GM11168 (cell line): ENCODE data around the gene ITPRID1.

Experiments
- in situ Hi-C: fragments of 300-500 bp; cut with MboI; formaldehyde crosslinking; loops from one replicate; pipeline ENCODE4 v1.12.0; 2022; ENCODE audit warnings: low sequenced_read_pairs; ENCODE audit not compliant: unreplicated experiment

ITPRID1 gene

GRCh38 chr7:31688996-31689395, 175.1 kb downstream of the ITPRID1 start:
- in situ Hi-C loops: no loop called here

GRCh38 chr7:31690935-31691334, 177.0 kb downstream of the ITPRID1 start:
- in situ Hi-C loops: no loop called here

DNA sequence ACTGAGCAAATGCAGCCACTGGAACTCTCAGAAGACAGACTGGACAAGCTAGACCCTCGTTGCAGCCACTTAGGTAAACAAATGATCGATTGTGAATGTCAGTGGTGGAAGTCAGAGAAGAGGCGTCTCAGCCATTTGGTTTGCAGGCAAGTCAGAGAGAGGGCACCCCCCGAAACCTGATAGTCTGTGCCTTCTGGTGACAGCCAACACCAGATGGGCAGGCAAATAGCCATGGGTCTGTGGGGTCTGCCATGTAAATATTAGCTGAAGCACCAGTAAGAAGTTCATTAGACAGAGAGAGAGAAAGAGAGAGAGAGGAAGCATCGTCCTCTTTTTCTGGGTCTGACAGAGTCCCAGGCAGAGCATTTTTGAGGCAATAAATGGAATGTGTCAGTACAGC, 178.6 kb downstream of the ITPRID1 start:
- in situ Hi-C loops: no loop called here

DNA sequence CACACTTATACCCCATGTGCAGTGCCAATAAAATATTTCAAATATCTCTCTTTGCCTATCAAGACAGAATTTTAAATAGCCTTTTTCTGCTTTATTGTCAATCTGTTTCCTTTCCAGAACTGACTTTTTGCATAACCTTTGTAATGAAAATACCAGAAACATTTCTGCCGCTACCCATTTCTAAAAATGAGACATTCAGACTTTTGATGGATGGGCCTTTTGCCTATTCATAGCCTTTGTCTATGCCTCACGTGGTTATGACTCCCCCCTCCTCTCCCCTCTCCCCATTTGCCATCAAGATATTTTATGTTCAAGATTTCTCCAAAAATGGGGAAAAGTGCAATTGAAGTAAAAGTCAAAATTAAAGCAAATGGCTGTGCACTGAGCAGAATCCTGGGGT, 179.0 kb downstream of the ITPRID1 start:
- in situ Hi-C loops: no loop called here

DNA sequence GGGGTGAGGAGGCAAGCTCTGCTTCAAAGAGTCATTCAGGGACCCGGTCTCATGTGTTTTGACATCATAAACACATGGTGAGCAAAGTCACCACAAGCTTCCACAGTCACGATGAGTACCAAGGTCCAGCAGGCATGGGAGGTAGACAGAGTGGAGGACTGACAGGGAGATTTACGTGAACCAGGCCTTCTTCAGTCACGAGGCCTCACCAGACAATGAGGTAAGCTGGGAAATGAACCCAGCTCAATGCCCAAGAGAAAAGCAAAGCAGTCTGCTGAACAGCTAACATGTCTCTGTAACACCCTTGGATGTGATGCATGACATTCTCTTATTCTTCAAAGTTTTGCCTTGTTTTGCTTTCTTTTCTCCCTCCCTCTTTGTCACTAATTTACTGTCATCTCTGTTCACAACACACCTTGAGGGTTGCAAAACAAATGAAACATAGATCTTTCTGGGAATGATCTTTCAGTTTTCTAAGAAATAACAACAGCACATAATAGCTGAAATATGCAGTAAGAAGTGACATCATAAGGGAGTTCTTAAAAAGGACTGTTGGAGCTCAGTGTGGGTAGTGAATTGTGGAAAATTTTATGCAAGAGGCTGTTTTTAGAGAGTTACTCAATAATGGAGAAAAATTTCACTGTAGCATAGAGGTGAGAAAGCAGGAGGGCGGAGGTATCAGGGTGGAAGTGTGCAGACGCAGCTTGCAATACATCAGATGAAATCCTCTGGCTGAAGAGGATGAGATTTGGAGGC, 182.1 kb downstream of the ITPRID1 start:
- in situ Hi-C loops: no loop called here

- in situ Hi-C loops: no loop called here
Measured at GRCh38 chr7:31699050-31699449, 185.2 kb downstream of the ITPRID1 start.

- in situ Hi-C loops: no loop called here
Measured at GRCh38 chr7:31702354-31702753, 188.5 kb downstream of the ITPRID1 start.

GRCh38 chr7:31705377-31705776, 191.5 kb downstream of the ITPRID1 start:
- in situ Hi-C loops: no loop called here

GRCh38 chr7:31707089-31707488, 193.2 kb downstream of the ITPRID1 start:
- in situ Hi-C loops: no loop called here
